Measurements from ENCODE around the gene ANKFY1. TPM values are rescaled to one million over a fixed set of nuclear protein-coding genes. Genes with fewer than 3 reads are reported as not detected.

The ANKFY1 gene
- polyA plus RNA-seq, 3 donors: 13.5 to 46.1 (median 21.7) TPM

- peak; percentile 83 for TF ChIP-seq CTCF (IDR thresholded peaks at IDR 0.05)
These were observed 63.9 kb downstream of the ANKFY1 start for GRCh38 chr17:4199818-4200402.

DNA sequence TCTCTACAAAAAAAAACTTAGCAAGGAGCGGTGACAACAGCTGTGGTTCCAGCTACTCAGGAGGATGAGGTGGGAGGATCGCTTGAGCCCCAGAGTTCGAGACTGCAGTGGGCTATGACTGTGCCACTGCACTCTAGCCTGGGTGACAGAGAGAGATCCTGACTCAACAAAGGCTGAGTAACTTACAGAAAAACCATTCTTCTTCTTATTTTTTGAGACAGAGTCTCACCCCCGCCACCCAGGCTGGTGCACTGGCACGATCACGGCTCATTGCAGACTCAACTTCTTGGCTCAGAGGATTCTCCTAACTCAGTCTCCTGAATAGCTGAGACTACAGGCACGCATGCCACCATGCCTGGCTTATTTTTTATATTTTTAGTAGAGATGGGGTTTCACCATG lies 64.8 kb downstream of the ANKFY1 start:
- H4K20me1 ChIP-seq (ENCODE audit: insufficient read depth, low read length): peaks cover 52% of the 10 kb centered on the region
- H3K9me3 ChIP-seq (replicated peaks in 1 of 2; ENCODE audit: control insufficient read depth in 1 of 2, insufficient read depth in 1 of 2, low read length in 2 of 2): no peaks in the 10 kb centered on the region
- H3K27me3 ChIP-seq (ENCODE audit: control insufficient read depth in 2 of 2, insufficient read depth in 2 of 2, low read length in 2 of 2): peaks cover under 1 to 6% of the 10 kb centered on the region in 2 donors
- no peak overlapping the region for H3K4me3 ChIP-seq (replicated peaks in 1 of 3; ENCODE audit: low read depth in 2 of 3, low read length in 3 of 3)
- H3K9ac ChIP-seq (ENCODE audit: insufficient read depth, low read length, poor library complexity, severe bottlenecking): no peak overlapping the region
- H3K27me3 Mint-ChIP-seq (ENCODE audit: low read depth in 3 of 3): peaks cover 14 to 27% (median 25%) of the 10 kb centered on the region in 3 donors
- no peak overlapping the region for H2AFZ ChIP-seq (ENCODE audit: insufficient read depth, low read depth, low read length, poor library complexity, severe bottlenecking)
- no peaks in the 10 kb centered on the region for H3K79me2 ChIP-seq (ENCODE audit: insufficient read depth, low read length)
- TF ChIP-seq CTCF (IDR thresholded peaks at IDR 0.05): no peak
- 78% methylated on average over 6 of the region's 7 CpGs for WGBS (ENCODE audit: insufficient coverage)
- intact Hi-C loops (cut with micrococcal nuclease): no loop called here
- H3K4me3 Mint-ChIP-seq: no peak overlapping the region
- no peak overlapping the region for H3K4me2 ChIP-seq (replicated peaks; ENCODE audit: extremely low read depth, low read length, poor library complexity, severe bottlenecking)
- peaks cover 0 to 3% (median under 1%) of the 10 kb centered on the region in 7 donors for H3K9me3 Mint-ChIP-seq
- H3K36me3 ChIP-seq (replicated peaks in 1 of 2; ENCODE audit: control insufficient read depth in 1 of 2, insufficient read depth in 2 of 2, low read length in 2 of 2): peaks cover 72 to 93% of the 10 kb centered on the region in 2 donors
- peaks cover 73 to 92% of the 10 kb centered on the region in 2 donors for H3K36me3 Mint-ChIP-seq
- H3K4me1 Mint-ChIP-seq: no peaks in the 10 kb centered on the region
- no peak overlapping the region for H3K27ac Mint-ChIP-seq
- H3K4me1 ChIP-seq (ENCODE audit: control insufficient read depth in 1 of 2, insufficient read depth in 2 of 2, low read length in 2 of 2): no peaks in the 10 kb centered on the region
- H3K27ac ChIP-seq (ENCODE audit: low read depth in 1 of 2, low read length in 2 of 2): no peak overlapping the region
- DNase-seq: no peak

More at GRCh38 chr17:4199818-4200402, 63.9 kb downstream of the ANKFY1 start:
- WGBS (ENCODE audit: insufficient coverage): no CpG with 5 or more reads among the region's 9 CpGs
- H3K27ac ChIP-seq (ENCODE audit: low read depth in 1 of 2, low read length in 2 of 2): no peak overlapping the region
- no peaks in the 10 kb centered on the region for H3K9me3 ChIP-seq (replicated peaks in 1 of 2; ENCODE audit: control insufficient read depth in 1 of 2, insufficient read depth in 1 of 2, low read length in 2 of 2)
- peaks cover 9 to 14% of the 10 kb centered on the region in 2 donors for H3K27me3 ChIP-seq (ENCODE audit: control insufficient read depth in 2 of 2, insufficient read depth in 2 of 2, low read length in 2 of 2)
- no peaks in the 10 kb centered on the region for H3K4me1 ChIP-seq (ENCODE audit: control insufficient read depth in 1 of 2, insufficient read depth in 2 of 2, low read length in 2 of 2)
- H3K36me3 ChIP-seq (replicated peaks in 1 of 2; ENCODE audit: control insufficient read depth in 1 of 2, insufficient read depth in 2 of 2, low read length in 2 of 2): peaks cover 72 to 93% of the 10 kb centered on the region in 2 donors
- H3K4me1 Mint-ChIP-seq: no peaks in the 10 kb centered on the region
- H3K9ac ChIP-seq (ENCODE audit: insufficient read depth, low read length, poor library complexity, severe bottlenecking): no peak overlapping the region
- H3K79me2 ChIP-seq (ENCODE audit: insufficient read depth, low read length): no peaks in the 10 kb centered on the region
- H3K27ac Mint-ChIP-seq: no peak overlapping the region
- H3K4me3 Mint-ChIP-seq: no peak overlapping the region
- DNase-seq: peak; percentile 17 to 44 (median 29)
- no peak overlapping the region for H2AFZ ChIP-seq (ENCODE audit: insufficient read depth, low read depth, low read length, poor library complexity, severe bottlenecking)
- intact Hi-C loops (cut with micrococcal nuclease): loop anchor here in 1 of 2 donors (2.0 kb wide), 1 partner anchor 213 kb away; no protein-coding TSS in a partner anchor
- peaks cover 73 to 92% of the 10 kb centered on the region in 2 donors for H3K36me3 Mint-ChIP-seq
- H3K4me2 ChIP-seq (replicated peaks; ENCODE audit: extremely low read depth, low read length, poor library complexity, severe bottlenecking): no peak overlapping the region
- peaks cover 0 to 6% (median 2%) of the 10 kb centered on the region in 7 donors for H3K9me3 Mint-ChIP-seq
- no peak overlapping the region for H3K4me3 ChIP-seq (replicated peaks in 1 of 3; ENCODE audit: low read depth in 2 of 3, low read length in 3 of 3)
- H3K27me3 Mint-ChIP-seq (ENCODE audit: low read depth in 3 of 3): peaks cover 22 to 34% (median 30%) of the 10 kb centered on the region in 3 donors
- peaks cover 61% of the 10 kb centered on the region for H4K20me1 ChIP-seq (ENCODE audit: insufficient read depth, low read length)
